MCF 10A (cell line): Measurements from ENCODE around the gene PIEZO2. TPM values are rescaled to one million over a fixed set of nuclear protein-coding genes. Genes with fewer than 3 reads are reported as not detected.

ENCODE experiments used
- BruUV-seq: library from RNA; stranded (reverse); fragments of 400-500 nt; replicated peaks from 2 replicates; lab custom pipeline; 2021; lab: Mats Ljungman, UMichigan
- CTCF ChIA-PET: fragments of 300-600 bp; sonication (Branson Sonifier 250); formaldehyde crosslinking; extraction: SDS; loops from one replicate; lab custom pipeline; 2021; ENCODE audit warnings: antibody characterized with exemption, inconsistent platforms; lab: Yijun Ruan, JAX
- POLR2A ChIA-PET: fragments of 300-600, 350-650 bp; sonication (Branson Sonifier 250); formaldehyde crosslinking; extraction: SDS; loops from one replicate; lab custom pipeline; 2020; ENCODE audit warnings: antibody characterized with exemption, inconsistent platforms; lab: Yijun Ruan, JAX
- DNase-seq: peaks from one replicate; pipeline ENCODE4 v3.0.0-alpha.2; 2018; ENCODE audit not compliant: unreplicated experiment
- H3K27ac Mint-ChIP-seq: one replicate; pipeline ENCODE4 v1.8.0; 2022; ENCODE audit warnings: mild to moderate bottlenecking, low read depth, mixed read lengths; ENCODE audit not compliant: unreplicated experiment
- H3K27me3 Mint-ChIP-seq: one replicate; pipeline ENCODE4 v1.8.0; 2022; ENCODE audit warnings: mixed read lengths; ENCODE audit not compliant: insufficient read depth, unreplicated experiment
- H3K36me3 Mint-ChIP-seq: one replicate; pipeline ENCODE4 v1.8.0; 2022; ENCODE audit warnings: mild to moderate bottlenecking, moderate library complexity, mixed read lengths; ENCODE audit not compliant: insufficient read depth, unreplicated experiment
- H3K4me1 Mint-ChIP-seq: one replicate; pipeline ENCODE4 v1.8.0; 2022; ENCODE audit warnings: mixed read lengths; ENCODE audit not compliant: insufficient read depth, unreplicated experiment
- H3K4me3 Mint-ChIP-seq: one replicate; pipeline ENCODE4 v1.8.0; 2022; ENCODE audit warnings: mild to moderate bottlenecking, moderate library complexity, mixed read lengths; ENCODE audit not compliant: unreplicated experiment
- H3K9me3 Mint-ChIP-seq: one replicate; pipeline ENCODE4 v1.8.0; 2022; ENCODE audit warnings: mixed read lengths; ENCODE audit not compliant: unreplicated experiment
- CTCF ChIP-seq: fragments of 200-600 bp; IDR thresholded peaks from one replicate; pipeline ENCODE4 v1.8.0; 2022; ENCODE audit warnings: antibody characterized with exemption, mild to moderate bottlenecking; ENCODE audit not compliant: unreplicated experiment
- intact Hi-C: fragments of 100-400 bp; cut with micrococcal nuclease; formaldehyde crosslinking; loops from 2 replicates; pipeline ENCODE4 v1.14.1; 2022
- total RNA-seq: library from RNA; stranded (reverse); gene quantifications from 2 replicates; pipeline ENCODE4 v1.2.3, GENCODE V29; 2022

Gene PIEZO2
- total RNA-seq, 1 experiment from 2014 or later, result 0.49 TPM

DNA sequence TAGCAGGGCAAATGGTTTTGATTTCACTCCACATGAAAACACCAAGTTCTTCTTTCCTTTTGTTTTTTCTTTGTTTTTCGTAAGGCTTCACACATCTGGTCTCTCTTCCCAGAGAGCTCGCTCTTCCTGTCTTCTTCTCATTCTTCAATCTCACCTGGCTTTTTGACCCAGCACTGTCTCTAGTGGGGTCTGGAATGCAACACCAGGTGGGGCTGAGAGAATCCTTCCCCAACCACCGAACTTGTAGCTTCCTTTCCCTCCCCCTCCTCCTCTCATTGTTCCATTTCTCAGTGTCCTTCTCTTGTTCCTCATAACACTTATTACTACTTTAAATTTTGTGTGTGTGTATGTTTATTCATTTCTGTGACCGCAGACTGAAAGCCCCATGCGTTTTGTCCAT lies 13.5 kb upstream of the PIEZO2 start:
- no TSS peak for BruUV-seq
- ChIA-PET POLR2A (no interaction called here), CTCF (interaction anchor here (0.6 to 1.4 kb wide), 4 partner anchors 9 to 311 kb away, joined by 3 to 6 read pairs (median 4); no protein-coding TSS in a partner anchor)
- peaks cover 13% of the 10 kb centered on the region for H3K27me3 Mint-ChIP-seq
- H3K4me1 Mint-ChIP-seq, result no peaks in the 10 kb centered on the region
- intact Hi-C loops, result loop anchor here (5.0 kb wide), 1 partner anchor 349 kb away; no protein-coding TSS in a partner anchor
- H3K27ac Mint-ChIP-seq, result no peak overlapping the region
- H3K9me3 Mint-ChIP-seq, result no peaks in the 10 kb centered on the region
- no peaks in the 10 kb centered on the region for H3K36me3 Mint-ChIP-seq
- H3K4me3 Mint-ChIP-seq, result no peak overlapping the region
- DNase-seq, result no peak
- TF ChIP-seq CTCF, result no peak

- Mint-ChIP-seq H3K9me3 (no peaks in the 10 kb centered on the region), H3K4me3 (no peak overlapping the region), H3K4me1 (no peaks in the 10 kb centered on the region), H3K36me3 (no peaks in the 10 kb centered on the region), H3K27ac (no peak overlapping the region), H3K27me3 (peaks cover 13% of the 10 kb centered on the region)
- POLR2A ChIA-PET, result interaction anchor here (1.1 kb wide), 1 partner anchor 352 kb away, joined by 3 read pairs; no protein-coding TSS in a partner anchor
- no peak for TF ChIP-seq CTCF
- CTCF ChIA-PET, result interaction anchor here (1.4 kb wide), 1 partner anchor 311 kb away, joined by 5 read pairs; no protein-coding TSS in a partner anchor
- intact Hi-C loops, result loop anchor here (5.0 kb wide), 1 partner anchor 350 kb away; no protein-coding TSS in a partner anchor
- BruUV-seq, result no TSS peak
- DNase-seq, result no peak
Measured at GRCh38 chr18:11162462-11162861, 13.1 kb upstream of the PIEZO2 start.

DNA sequence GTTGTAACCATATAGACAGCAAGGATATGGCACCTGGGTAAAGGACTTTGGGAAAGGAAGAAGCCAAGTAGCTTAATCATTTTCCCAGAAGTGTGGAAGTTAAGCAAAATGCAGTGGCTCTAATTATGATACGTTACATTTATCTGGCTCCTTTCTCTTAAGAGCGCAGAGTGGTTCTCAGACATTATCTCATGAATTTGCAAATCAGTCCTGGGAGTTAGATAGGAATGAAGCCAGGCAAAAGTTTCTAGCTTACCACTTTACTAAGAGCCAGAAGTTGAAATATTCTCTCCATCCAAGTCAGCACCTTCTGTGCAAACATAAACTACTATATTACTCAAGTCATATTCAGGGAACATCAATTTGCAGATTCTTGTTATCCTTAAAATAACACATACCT lies 10.9 kb upstream of the PIEZO2 start:
- no peak for DNase-seq
- POLR2A ChIA-PET, result no interaction called here
- Mint-ChIP-seq H3K27ac (no peak overlapping the region), H3K27me3 (peaks cover 13% of the 10 kb centered on the region), H3K4me3 (no peak overlapping the region), H3K9me3 (no peaks in the 10 kb centered on the region), H3K36me3 (no peaks in the 10 kb centered on the region), H3K4me1 (no peaks in the 10 kb centered on the region)
- intact Hi-C loops, result loop anchor here (5.0 kb wide), 1 partner anchor 352 kb away; no protein-coding TSS in a partner anchor
- no peak for TF ChIP-seq CTCF
- CTCF ChIA-PET, result interaction anchor here (0.5 to 3.9 kb wide), 2 partner anchors 309 to 353 kb away, joined by 3 to 16 read pairs; no protein-coding TSS in a partner anchor
- no TSS peak for BruUV-seq

DNA sequence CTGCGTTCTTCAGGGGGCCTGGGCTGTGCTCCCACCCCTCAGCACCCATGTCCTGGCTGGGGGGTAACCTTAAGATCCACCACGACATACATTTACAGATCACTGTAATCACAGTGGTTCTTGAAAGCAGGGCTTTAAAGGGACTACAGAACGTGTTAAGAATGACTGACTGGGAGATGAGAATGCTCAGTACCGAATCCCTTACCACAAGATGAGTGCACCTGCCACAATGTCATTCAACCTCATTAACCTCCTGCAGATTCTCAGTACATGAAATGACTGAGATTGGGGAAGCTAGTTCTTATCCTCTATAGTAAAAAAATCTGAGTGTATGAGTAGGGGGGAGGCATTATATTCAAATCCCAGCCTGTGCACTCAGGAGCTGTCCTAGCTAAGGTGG lies 10.5 kb upstream of the PIEZO2 start:
- POLR2A ChIA-PET, result no interaction called here
- no peak overlapping the region for H3K4me3 Mint-ChIP-seq
- no peaks in the 10 kb centered on the region for H3K36me3 Mint-ChIP-seq
- H3K4me1 Mint-ChIP-seq, result no peaks in the 10 kb centered on the region
- CTCF ChIA-PET, result interaction anchor here (3.9 kb wide), 1 partner anchor 308 kb away, joined by 16 read pairs; no protein-coding TSS in a partner anchor
- H3K27me3 Mint-ChIP-seq, result peaks cover 13% of the 10 kb centered on the region
- intact Hi-C loops, result loop anchor here (5.0 to 10.0 kb wide), 2 partner anchors 352 to 495 kb away; no protein-coding TSS in a partner anchor
- H3K27ac Mint-ChIP-seq, result no peak overlapping the region
- DNase-seq, result no peak
- BruUV-seq, result no TSS peak
- TF ChIP-seq CTCF, result no peak
- H3K9me3 Mint-ChIP-seq, result no peaks in the 10 kb centered on the region
